Memory B cell (primary cell): Measurements from ENCODE around the gene PTPRN2.
"Not testable (repeated sequence)": the region's sequence is repeated elsewhere in the genome, so short reads cannot be mapped to it uniquely, and the experiment has no call there.

Experiments
- ATAC-seq: fragments of 150-1000 bp; cut with Tn5 transposase; 2 replicates; pipeline ENCODE4 v1.10.0; 2021; ENCODE audit warnings: low read depth, mild to moderate bottlenecking, moderate library complexity
- DNase-seq, 2 donors: peaks; one replicate each; pipeline ENCODE4 v3.0.0; 2022; ENCODE audit warnings: low spot score in 2 of 2
- H3K27ac Mint-ChIP-seq: one replicate; pipeline ENCODE4 v1.8.0; 2022; ENCODE audit warnings: mild to moderate bottlenecking, moderate library complexity, mixed read lengths
- H3K27me3 Mint-ChIP-seq: one replicate; pipeline ENCODE4 v1.8.0; 2022; ENCODE audit warnings: mixed read lengths
- H3K36me3 Mint-ChIP-seq: one replicate; pipeline ENCODE4 v1.8.0; 2022; ENCODE audit warnings: mild to moderate bottlenecking, mixed read lengths
- H3K4me1 Mint-ChIP-seq: one replicate; pipeline ENCODE4 v1.8.0; 2022; ENCODE audit warnings: mixed read lengths
- H3K4me3 Mint-ChIP-seq: one replicate; pipeline ENCODE4 v1.8.0; 2022; ENCODE audit warnings: mild to moderate bottlenecking, moderate library complexity, mixed read lengths
- H3K9me3 Mint-ChIP-seq: one replicate; pipeline ENCODE4 v1.8.0; 2022; ENCODE audit warnings: mixed read lengths

Gene PTPRN2

GRCh38 chr7:158260567-158261361, 326.9 kb downstream of the PTPRN2 start:
- DNase-seq (no peak), ATAC-seq (no peak)
- H3K36me3 Mint-ChIP-seq, result no peaks in the 10 kb centered on the region
- no peaks in the 10 kb centered on the region for H3K9me3 Mint-ChIP-seq
- H3K4me1 Mint-ChIP-seq, result no peaks in the 10 kb centered on the region
- H3K27ac Mint-ChIP-seq, result no peak overlapping the region
- H3K4me3 Mint-ChIP-seq, result no peak overlapping the region
- peaks cover 2% of the 10 kb centered on the region for H3K27me3 Mint-ChIP-seq

- Mint-ChIP-seq H3K4me3 (no peak overlapping the region), H3K4me1 (no peaks in the 10 kb centered on the region), H3K27me3 (peaks cover 2% of the 10 kb centered on the region), H3K9me3 (no peaks in the 10 kb centered on the region), H3K27ac (no peak overlapping the region), H3K36me3 (no peaks in the 10 kb centered on the region)
- ATAC-seq, result no peak
- no peak for DNase-seq
Measured at GRCh38 chr7:158259671-158260418, 327.8 kb downstream of the PTPRN2 start.

GRCh38 chr7:158259141-158259540, 328.5 kb downstream of the PTPRN2 start:
- H3K27me3 Mint-ChIP-seq, result peaks cover 2% of the 10 kb centered on the region
- no peaks in the 10 kb centered on the region for H3K4me1 Mint-ChIP-seq
- no peaks in the 10 kb centered on the region for H3K36me3 Mint-ChIP-seq
- H3K9me3 Mint-ChIP-seq, result no peaks in the 10 kb centered on the region
- ATAC-seq (no peak), DNase-seq (no peak)
- no peak overlapping the region for H3K4me3 Mint-ChIP-seq
- no peak overlapping the region for H3K27ac Mint-ChIP-seq

GRCh38 chr7:158258411-158259130, 329.1 kb downstream of the PTPRN2 start:
- H3K36me3 Mint-ChIP-seq, result no peaks in the 10 kb centered on the region
- no peak overlapping the region for H3K27ac Mint-ChIP-seq
- ATAC-seq, result no peak

GRCh38 chr7:158257516-158258410, 329.9 kb downstream of the PTPRN2 start:
- H3K27ac Mint-ChIP-seq, result no peak overlapping the region
- DNase-seq (no peak), ATAC-seq (no peak)
- no peaks in the 10 kb centered on the region for H3K4me1 Mint-ChIP-seq
- H3K36me3 Mint-ChIP-seq, result no peaks in the 10 kb centered on the region
- H3K27me3 Mint-ChIP-seq, result peaks cover 2% of the 10 kb centered on the region
- H3K9me3 Mint-ChIP-seq, result no peaks in the 10 kb centered on the region
- H3K4me3 Mint-ChIP-seq, result no peak overlapping the region

More at GRCh38 chr7:158258411-158259130, 329.1 kb downstream of the PTPRN2 start:
- Mint-ChIP-seq H3K4me3 (no peak overlapping the region), H3K27me3 (peaks cover 2% of the 10 kb centered on the region), H3K4me1 (no peaks in the 10 kb centered on the region), H3K9me3 (no peaks in the 10 kb centered on the region)
- DNase-seq, result no peak

GRCh38 chr7:158257001-158257400, 330.6 kb downstream of the PTPRN2 start:
- ATAC-seq (no peak), DNase-seq (no peak)
- no peaks in the 10 kb centered on the region for H3K9me3 Mint-ChIP-seq
- no peak overlapping the region for H3K4me3 Mint-ChIP-seq
- H3K27me3 Mint-ChIP-seq, result peaks cover 2% of the 10 kb centered on the region
- H3K36me3 Mint-ChIP-seq, result no peaks in the 10 kb centered on the region
- no peaks in the 10 kb centered on the region for H3K4me1 Mint-ChIP-seq
- no peak overlapping the region for H3K27ac Mint-ChIP-seq

GRCh38 chr7:158256091-158256816, 331.4 kb downstream of the PTPRN2 start:
- Mint-ChIP-seq H3K27me3 (peaks cover 2% of the 10 kb centered on the region), H3K4me1 (no peaks in the 10 kb centered on the region)
- DNase-seq, result no peak

GRCh38 chr7:158255558-158255957, 332.1 kb downstream of the PTPRN2 start:
- Mint-ChIP-seq H3K27ac (no peak overlapping the region), H3K9me3 (no peaks in the 10 kb centered on the region), H3K4me3 (no peak overlapping the region), H3K4me1 (no peaks in the 10 kb centered on the region), H3K36me3 (no peaks in the 10 kb centered on the region), H3K27me3 (peaks cover 2% of the 10 kb centered on the region)
- ATAC-seq, result no peak
- DNase-seq, result no peak

More at GRCh38 chr7:158256091-158256816, 331.4 kb downstream of the PTPRN2 start:
- Mint-ChIP-seq H3K36me3 (no peaks in the 10 kb centered on the region), H3K4me3 (no peak overlapping the region), H3K9me3 (no peaks in the 10 kb centered on the region), H3K27ac (no peak overlapping the region)
- ATAC-seq, result no peak

GRCh38 chr7:158255156-158255555, 332.5 kb downstream of the PTPRN2 start:
- Mint-ChIP-seq H3K27ac (no peak overlapping the region), H3K27me3 (peaks cover 2% of the 10 kb centered on the region), H3K36me3 (no peaks in the 10 kb centered on the region)

GRCh38 chr7:158253670-158254045, 334.0 kb downstream of the PTPRN2 start:
- not testable (repeated sequence) for H3K9me3 Mint-ChIP-seq, H3K27me3 Mint-ChIP-seq, H3K4me1 Mint-ChIP-seq, DNase-seq, H3K4me3 Mint-ChIP-seq, ATAC-seq, H3K27ac Mint-ChIP-seq, H3K36me3 Mint-ChIP-seq

More at GRCh38 chr7:158255156-158255555, 332.5 kb downstream of the PTPRN2 start:
- no peak for DNase-seq
- no peak for ATAC-seq
- Mint-ChIP-seq H3K4me1 (no peaks in the 10 kb centered on the region), H3K4me3 (no peak overlapping the region), H3K9me3 (no peaks in the 10 kb centered on the region)

- Mint-ChIP-seq H3K4me3 (no peak overlapping the region), H3K36me3 (no peaks in the 10 kb centered on the region)
- no peak for ATAC-seq
Measured at GRCh38 chr7:158252837-158253669, 334.6 kb downstream of the PTPRN2 start.

GRCh38 chr7:158252081-158252836, 335.4 kb downstream of the PTPRN2 start:
- no peak for ATAC-seq
- no peaks in the 10 kb centered on the region for H3K4me1 Mint-ChIP-seq
- no peak overlapping the region for H3K27ac Mint-ChIP-seq
- H3K27me3 Mint-ChIP-seq, result no peaks in the 10 kb centered on the region
- no peak overlapping the region for H3K4me3 Mint-ChIP-seq
- H3K9me3 Mint-ChIP-seq, result no peaks in the 10 kb centered on the region
- DNase-seq, result no peak
- H3K36me3 Mint-ChIP-seq, result no peaks in the 10 kb centered on the region

More at GRCh38 chr7:158252837-158253669, 334.6 kb downstream of the PTPRN2 start:
- Mint-ChIP-seq H3K9me3 (no peaks in the 10 kb centered on the region), H3K4me1 (no peaks in the 10 kb centered on the region), H3K27me3 (no peaks in the 10 kb centered on the region), H3K27ac (no peak overlapping the region)
- no peak for DNase-seq
